Right lobe of liver (tissue), 6 donors: ENCODE measurements around the gene SLC6A16. TPM values are rescaled to one million over a fixed set of nuclear protein-coding genes. Genes with fewer than 3 reads are reported as not detected.

Experiments
- ATAC-seq, 4 donors: fragments of 200-7000 bp; cut with Tn5 transposase; one replicate each; pipeline ENCODE4 v1.9.1; 2020; ENCODE audit warnings: mild to moderate bottlenecking in 4 of 4, moderate library complexity in 4 of 4
- DNase-seq, 3 donors: peaks; one replicate each; pipeline ENCODE4 v3.0.0-alpha.2; 2020
- H3K27ac ChIP-seq, 3 donors: fragments of 200-600 bp; one replicate each; pipeline ENCODE4 v1.8.0; 2022
- H3K27me3 ChIP-seq, 2 donors: fragments of 200-600 bp; one replicate each; pipeline ENCODE4 v1.8.0; 2022
- H3K36me3 ChIP-seq, 4 donors: fragments of 200-600 bp; sonication (generic) in 1 of 4; one replicate each; pipeline versions ENCODE4 v1.5.1 to v1.8.0; 2017 to 2022; ENCODE audit warnings: control low read depth in 1 of 4
- H3K4me1 ChIP-seq, 4 donors: fragments of 200-600 bp; sonication (generic) in 1 of 4; one replicate each; pipeline versions ENCODE4 v1.5.1 to v1.8.0; 2017 to 2022; ENCODE audit warnings: control low read depth in 1 of 4
- H3K4me3 ChIP-seq, 3 donors: fragments of 200-600 bp; one replicate each; pipeline ENCODE4 v1.8.0; 2022
- H3K9me3 ChIP-seq, 4 donors: fragments of 200-600 bp; sonication (generic) in 1 of 4; one replicate each; pipeline versions ENCODE4 v1.5.1 to v1.8.0; 2017 to 2022; ENCODE audit warnings: control low read depth in 1 of 4
- CTCF ChIP-seq, 4 donors: fragments of 200-600 bp in 3 of 4; fragments of 450-650 bp in 1 of 4; IDR thresholded peaks; one replicate each; pipeline versions ENCODE4 v1.5.1 to v1.8.0; 2016 to 2022; ENCODE audit warnings: antibody characterized with exemption in 4 of 4, mild to moderate bottlenecking in 2 of 4
- POLR2A ChIP-seq: fragments of 450-650 bp; IDR thresholded peaks from one replicate; pipeline ENCODE4 v1.6.1; 2017; ENCODE audit warnings: antibody characterized with exemption, mild to moderate bottlenecking
- whole genome bisulfite sequencing: methylation state at CpG from one replicate; pipeline ENCODE4 v1.1.6; 2018; ENCODE audit warnings: low coverage, low lambda C conversion rate; ENCODE audit not compliant: insufficient coverage; ENCODE audit errors: missing lambda C conversion rate; 5-methylcytosine and 5-hydroxymethylcytosine counted together
- intact Hi-C, 2 donors: fragments of 100-400 bp; cut with DNase I; formaldehyde crosslinking; loops; one replicate each; pipeline versions ENCODE4 v1.11.2 to v1.14.1; 2022
- total RNA-seq, 6 experiments: library from RNA; depleted of rRNA in 2 of 6; stranded (reverse); fragments of >200 nt in 2 of 6; fragmentation: NEBNext Ultra II Directional in 3 of 6; extraction: Animal tissue kit (Norgen Biotek cat#: 25700) in 3 of 6; gene quantifications; one replicate each; pipeline versions ENCODE4 v1.1.0 to v1.2.4, GENCODE V29; 2016 to 2023
- donor health status: DM: no; HTN: yes; CAD: no.
- donor health status: DM: no; HTN: no; CAD: no.
- donor health status: DM: no; HTN: no; CAD: no.
- donor health status: DM: no; HTN: yes; CAD: no.
- donor health status: DM: no; HTN: yes; CAD: no.

The SLC6A16 gene
- total RNA-seq, 6 experiments from 2014 or later: 0.25 to 4.6 (median 2.4) TPM

- intact Hi-C loops: no loop called here
- Histone ChIP-seq H3K4me3 (peak overlapping the region in 2 of 3 donors; percentile 56 to 67), H3K36me3 (no peaks in the 10 kb centered on the region), H3K4me1 (peaks cover 0 to 8% (median 4%) of the 10 kb centered on the region in 4 donors), H3K27ac (no peak overlapping the region), H3K9me3 (no peaks in the 10 kb centered on the region), H3K27me3 (no peaks in the 10 kb centered on the region)
- TF ChIP-seq CTCF (IDR thresholded peaks at IDR 0.05) (no peak), POLR2A (no peak)
- 55% methylated on average over 9 of the region's 34 CpGs for whole genome bisulfite sequencing
- ATAC-seq (no peak), DNase-seq (peak in 2 of 3 donors; percentile 32 to 54)
Observed at GRCh38 chr19:49338023-49338677, 13.2 kb upstream of the SLC6A16 start.

GRCh38 chr19:49337267-49338022 is 12.5 kb upstream of the SLC6A16 start:
- 90% methylated on average over 9 of the region's 19 CpGs for WGBS
- intact Hi-C loops: no loop called here
- Histone ChIP-seq H3K4me1 (peaks cover 0 to 8% (median 4%) of the 10 kb centered on the region in 4 donors), H3K9me3 (no peaks in the 10 kb centered on the region), H3K36me3 (no peaks in the 10 kb centered on the region), H3K4me3 (no peak overlapping the region), H3K27me3 (no peaks in the 10 kb centered on the region), H3K27ac (no peak overlapping the region)
- no peak for ATAC-seq
- TF ChIP-seq CTCF (IDR thresholded peaks at IDR 0.05) (no peak), POLR2A (no peak)
- no peak for DNase-seq

- WGBS: 72% methylated on average over 5 of the region's 10 CpGs
- no peak overlapping the region for H3K27ac ChIP-seq
- ATAC-seq (no peak), DNase-seq (peak in 1 of 3 donors; percentile 45)
- H3K27me3 ChIP-seq: no peaks in the 10 kb centered on the region
- no peaks in the 10 kb centered on the region for H3K9me3 ChIP-seq
- no peaks in the 10 kb centered on the region for H3K36me3 ChIP-seq
- intact Hi-C loops: no loop called here
- no peak for TF ChIP-seq CTCF (IDR thresholded peaks at IDR 0.05)
- TF ChIP-seq POLR2A: no peak
- H3K4me3 ChIP-seq: no peak overlapping the region
- peaks cover 0 to 15% (median 7%) of the 10 kb centered on the region in 4 donors for H3K4me1 ChIP-seq
Observed at GRCh38 chr19:49336482-49337266, 11.7 kb upstream of the SLC6A16 start.

GRCh38 chr19:49335784-49336481 is 10.9 kb upstream of the SLC6A16 start:
- Histone ChIP-seq H3K4me3 (peak overlapping the region; percentile 6 to 24 (median 23)), H3K9me3 (no peaks in the 10 kb centered on the region), H3K36me3 (no peaks in the 10 kb centered on the region), H3K4me1 (peaks cover 0 to 19% (median 6%) of the 10 kb centered on the region in 4 donors), H3K27ac (peak overlapping the region in 1 of 3 donors; percentile 7), H3K27me3 (no peaks in the 10 kb centered on the region)
- no peak for ATAC-seq
- intact Hi-C loops: no loop called here
- TF ChIP-seq POLR2A (no peak), CTCF (IDR thresholded peaks at IDR 0.05) (no peak)
- 69% methylated on average over 7 of the region's 14 CpGs for WGBS
- DNase-seq: peak in 1 of 3 donors; percentile 28
